ENCODE data around the gene MYEF2.

MYEF2 gene

DNA sequence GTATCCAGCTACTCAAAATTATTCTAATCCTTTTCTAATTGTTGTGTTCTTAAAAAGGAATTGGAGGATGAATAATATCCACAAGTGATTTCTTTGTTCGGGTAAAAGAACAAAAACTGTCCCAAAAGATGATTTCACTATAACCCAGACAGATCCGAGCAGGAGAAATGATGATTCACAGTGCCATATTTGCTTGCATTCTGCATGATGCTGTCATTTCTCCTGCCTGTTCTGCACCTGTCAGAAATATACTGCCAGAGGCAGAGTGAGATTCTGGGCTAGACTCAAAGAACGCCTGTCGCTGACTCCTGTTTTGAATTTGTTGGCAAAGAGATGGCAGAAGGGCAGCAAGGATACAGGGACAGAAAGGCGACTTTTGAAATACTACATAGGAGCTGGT is 92.0 kb downstream of the MYEF2 start:
- DNase-seq = no peak

DNA sequence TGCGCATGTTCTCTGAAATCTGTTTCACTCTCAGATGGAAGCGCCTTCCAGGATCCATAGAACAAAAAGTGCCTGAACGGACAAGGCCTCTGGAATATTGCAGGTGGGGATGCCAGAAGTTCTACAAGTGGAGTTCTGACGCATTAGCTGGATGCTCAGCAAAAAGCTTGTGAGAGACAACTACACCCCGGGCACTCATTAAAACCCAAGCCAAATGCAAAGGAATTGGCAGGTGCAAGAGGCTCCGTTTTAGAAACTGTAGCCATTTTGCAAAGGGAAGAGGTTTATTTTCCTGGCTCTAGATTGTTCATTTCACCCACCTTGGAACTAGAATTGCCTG is 92.5 kb downstream of the MYEF2 start:
- no peak for DNase-seq

DNA sequence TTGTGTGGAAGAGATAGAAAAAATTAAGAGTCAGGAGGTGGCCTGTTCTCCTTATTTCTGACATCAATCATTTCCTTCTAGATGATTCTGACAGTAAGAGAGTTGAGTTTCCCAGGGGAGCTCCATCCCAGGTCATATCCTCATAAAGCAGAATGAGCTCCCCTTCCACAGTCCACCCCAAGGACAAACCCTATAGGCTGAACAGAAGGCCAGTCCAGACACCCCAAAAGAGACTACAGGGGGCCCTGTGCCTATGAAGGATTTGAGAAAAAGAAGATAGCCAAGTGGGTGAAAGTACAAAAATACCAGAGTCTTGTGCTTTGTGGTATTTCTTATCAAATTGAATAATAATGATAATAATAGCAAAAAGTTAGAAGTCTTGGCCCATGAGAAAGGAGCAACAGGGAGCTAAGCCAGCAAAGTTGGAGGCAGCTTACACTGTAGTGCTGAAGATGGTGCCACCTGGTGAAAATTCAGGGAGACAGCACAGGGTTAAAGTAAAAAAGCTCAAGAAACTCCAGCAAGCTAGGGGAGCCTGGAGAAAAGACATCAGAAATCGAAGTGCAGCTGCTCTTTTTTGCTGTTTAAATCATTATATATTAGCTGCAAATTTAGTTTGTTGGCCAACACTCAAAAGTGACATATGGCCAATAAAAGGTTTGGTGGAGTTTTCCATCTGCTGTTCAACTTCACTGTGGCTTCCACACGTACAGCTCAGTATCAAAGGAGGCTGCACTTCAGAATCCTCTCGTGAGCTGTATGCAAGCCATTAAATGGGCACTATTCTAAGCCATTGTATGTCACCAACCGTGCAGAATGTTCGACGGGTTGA is 93.1 kb downstream of the MYEF2 start:
- peak; percentile 83 for DNase-seq
